ENCODE data around the gene NFYC. TPM values are rescaled to one million over a fixed set of nuclear protein-coding genes. Genes with fewer than 3 reads are reported as not detected.

Gene NFYC
- total RNA-seq, 2 experiments from 2014 or later, result 71.5 to 74.4 TPM

DNA sequence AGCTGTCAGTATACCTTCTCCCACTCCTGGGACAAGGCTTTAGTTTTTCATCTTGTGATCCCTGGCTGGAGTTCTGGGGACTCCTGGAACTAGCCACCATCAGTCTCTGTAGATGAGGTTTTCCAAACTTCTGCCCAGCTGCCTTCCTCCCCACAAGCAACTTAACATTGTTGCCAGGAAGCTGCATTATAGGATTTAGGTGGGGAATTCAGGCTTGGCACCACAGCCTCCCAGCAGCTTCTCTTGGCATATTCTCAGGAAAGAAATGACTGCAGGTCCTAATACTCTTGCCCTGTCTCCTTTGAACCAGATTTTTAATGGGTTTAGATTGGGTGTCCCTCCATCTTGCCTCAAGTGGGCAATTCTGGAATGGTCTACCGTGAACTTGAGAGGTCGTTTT lies 73.5 kb downstream of the NFYC start:
- ChIA-PET POLR2A (interaction anchor here (1.1 to 1.5 kb wide), 3 partner anchors 74 to 140 kb away, joined by 3 to 5 read pairs (median 4); no protein-coding TSS in a partner anchor), CTCF (interaction anchor here (0.8 to 4.9 kb wide), 18 partner anchors 10 to 188 kb away, joined by 3 to 78 read pairs (median 4); partner anchors contain the start of gene NFYC)
- H3K27me3 Mint-ChIP-seq (ENCODE audit: low read depth), result no peaks in the 10 kb centered on the region
- no peak for ATAC-seq
- H3K27ac Mint-ChIP-seq, result peak overlapping the region; percentile 78
- peaks cover 75% of the 10 kb centered on the region for H3K36me3 Mint-ChIP-seq (ENCODE audit: low read depth)
- DNase-seq, result no peak
- H3K9me3 Mint-ChIP-seq (ENCODE audit: insufficient read depth), result no peaks in the 10 kb centered on the region
- no peak overlapping the region for H3K4me3 Mint-ChIP-seq
- H3K4me1 Mint-ChIP-seq (ENCODE audit: low read depth), result peaks cover 60% of the 10 kb centered on the region

DNA sequence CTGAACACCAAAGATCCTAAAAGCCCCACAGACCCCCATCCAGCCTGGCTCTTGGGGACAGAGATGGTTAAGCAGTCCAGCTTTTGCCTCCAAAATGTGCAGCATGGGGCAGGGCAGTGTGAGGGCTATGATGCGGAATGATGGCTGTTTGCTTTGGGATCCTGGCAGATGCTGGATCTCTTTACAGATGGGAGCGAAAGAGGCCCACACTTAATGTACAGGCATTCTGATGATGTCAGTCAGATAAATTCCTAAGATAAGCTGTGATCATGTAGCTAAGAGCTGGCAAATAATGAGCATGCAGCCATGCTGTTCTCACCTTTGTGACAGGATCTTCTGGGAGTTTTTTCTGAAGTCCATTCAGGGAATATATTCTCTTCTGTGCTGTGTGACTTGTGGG lies 74.5 kb downstream of the NFYC start:
- H3K27ac Mint-ChIP-seq, result peak overlapping the region; percentile 70
- POLR2A ChIA-PET, result interaction anchor here (0.6 to 1.4 kb wide), 4 partner anchors 10 to 622 kb away, joined by 3 to 4 read pairs (median 4); partner anchors contain the start of gene NFYC
- no peak for DNase-seq
- H3K4me3 Mint-ChIP-seq, result no peak overlapping the region
- peaks cover 68% of the 10 kb centered on the region for H3K4me1 Mint-ChIP-seq (ENCODE audit: low read depth)
- CTCF ChIA-PET, result interaction anchor here (0.9 to 4.9 kb wide), 7 partner anchors 8 to 153 kb away, joined by 3 to 78 read pairs (median 8); no protein-coding TSS in a partner anchor
- no peak for ATAC-seq
- H3K9me3 Mint-ChIP-seq (ENCODE audit: insufficient read depth), result no peaks in the 10 kb centered on the region
- H3K27me3 Mint-ChIP-seq (ENCODE audit: low read depth), result no peaks in the 10 kb centered on the region
- H3K36me3 Mint-ChIP-seq (ENCODE audit: low read depth), result peaks cover 79% of the 10 kb centered on the region

DNA sequence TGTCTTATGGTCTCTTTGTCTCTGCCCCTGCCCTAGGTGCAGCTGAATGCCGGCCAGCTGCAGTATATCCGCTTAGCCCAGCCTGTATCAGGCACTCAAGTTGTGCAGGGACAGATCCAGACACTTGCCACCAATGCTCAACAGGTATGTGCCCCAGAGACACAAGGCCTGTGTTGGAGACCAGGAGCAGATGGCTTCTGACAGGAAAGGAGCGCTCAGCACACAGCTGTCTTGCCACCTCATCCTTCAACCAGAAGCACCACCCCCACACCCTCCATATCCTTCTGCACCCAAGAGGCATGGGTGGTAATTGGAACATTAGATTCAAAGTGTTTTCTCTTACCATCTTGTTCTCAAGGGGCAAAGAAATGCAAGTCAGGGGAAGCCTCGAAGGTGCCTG lies 75.1 kb downstream of the NFYC start:
- DNase-seq, result no peak
- Mint-ChIP-seq H3K27ac (peak overlapping the region; percentile 70), H3K4me3 (no peak overlapping the region), H3K9me3 (ENCODE audit: insufficient read depth) (no peaks in the 10 kb centered on the region), H3K36me3 (ENCODE audit: low read depth) (peaks cover 78% of the 10 kb centered on the region), H3K27me3 (ENCODE audit: low read depth) (no peaks in the 10 kb centered on the region), H3K4me1 (ENCODE audit: low read depth) (peaks cover 64% of the 10 kb centered on the region)
- POLR2A ChIA-PET, result interaction anchor here (0.6 to 1.4 kb wide), 4 partner anchors 11 to 623 kb away, joined by 3 to 4 read pairs (median 4); partner anchors contain the start of genes CITED4 and NFYC
- CTCF ChIA-PET, result interaction anchor here (1.2 to 4.9 kb wide), 3 partner anchors 8 to 83 kb away, joined by 4 to 78 read pairs (median 43); no protein-coding TSS in a partner anchor
- ATAC-seq, result no peak

DNA sequence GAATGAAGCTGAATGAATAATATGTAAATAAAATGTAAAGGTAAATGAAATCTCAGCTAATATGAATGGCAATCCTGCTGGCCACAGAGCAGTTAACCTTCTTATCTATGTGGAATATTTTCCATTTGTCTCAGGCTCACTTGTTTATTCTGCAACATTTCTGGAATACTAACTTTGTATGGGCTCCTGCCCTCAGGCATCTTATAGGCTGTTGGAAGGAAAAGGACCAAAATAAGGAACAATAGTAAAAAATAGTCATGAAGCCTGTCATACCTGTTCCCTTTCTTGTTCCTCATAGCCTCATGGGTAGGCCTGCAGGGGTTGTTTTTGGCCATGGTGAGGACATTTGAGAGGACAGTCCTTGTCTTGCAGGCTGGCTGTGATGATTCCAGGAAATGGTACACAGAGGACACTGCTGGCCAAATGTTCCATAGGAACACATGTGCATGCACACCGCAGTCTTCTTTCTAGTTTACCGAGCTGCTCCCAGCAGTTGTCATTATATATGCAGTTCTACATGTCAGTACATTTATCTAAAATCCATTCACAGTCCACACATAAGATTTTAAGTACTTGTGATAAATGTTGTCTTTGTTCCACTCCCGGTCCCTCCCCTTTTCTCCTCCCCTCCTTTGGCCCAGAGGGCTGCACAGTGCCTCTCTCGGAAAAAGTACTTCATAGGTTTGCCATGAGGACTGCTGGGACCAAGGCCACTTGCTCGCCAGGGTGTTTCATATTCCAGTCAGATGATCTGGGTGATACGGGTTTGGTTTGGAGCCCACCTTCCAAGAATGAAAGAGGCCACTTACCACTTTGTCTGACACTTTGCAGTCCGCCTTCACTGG lies 76.9 kb downstream of the NFYC start:
- Mint-ChIP-seq H3K27ac (peak overlapping the region; percentile 46), H3K4me1 (ENCODE audit: low read depth) (peaks cover 51% of the 10 kb centered on the region), H3K36me3 (ENCODE audit: low read depth) (peaks cover 76% of the 10 kb centered on the region), H3K27me3 (ENCODE audit: low read depth) (no peaks in the 10 kb centered on the region), H3K9me3 (ENCODE audit: insufficient read depth) (no peaks in the 10 kb centered on the region), H3K4me3 (no peak overlapping the region)
- no peak for ATAC-seq
- ChIA-PET CTCF (interaction anchor here (4.8 to 10.7 kb wide), 2 partner anchors 81 to 82 kb away, joined by 43 to 273 read pairs; no protein-coding TSS in a partner anchor), POLR2A (no interaction called here)
- DNase-seq, result no peak

DNA sequence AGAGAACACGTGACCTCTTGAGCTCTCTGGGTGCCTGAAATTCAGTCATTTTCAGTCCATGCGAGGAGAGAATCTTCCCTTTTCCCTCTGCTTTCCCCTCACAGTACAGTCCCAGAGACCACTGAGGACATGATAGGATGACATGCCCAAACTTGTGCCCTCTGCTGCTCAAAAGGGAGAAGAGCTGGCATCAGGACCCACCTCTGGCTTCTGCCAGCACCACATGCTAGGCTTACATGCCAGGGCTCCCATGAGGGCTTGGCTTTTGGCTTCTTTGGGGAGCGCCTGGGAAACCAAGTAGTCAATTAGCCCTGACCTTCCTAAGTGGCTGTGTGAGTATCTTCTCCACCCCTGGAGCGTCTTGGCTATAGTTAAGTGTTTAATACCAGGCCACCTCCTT lies 78.3 kb downstream of the NFYC start:
- Mint-ChIP-seq H3K27ac (peak overlapping the region; percentile 79), H3K4me3 (no peak overlapping the region), H3K36me3 (ENCODE audit: low read depth) (peaks cover 65% of the 10 kb centered on the region), H3K4me1 (ENCODE audit: low read depth) (peaks cover 42% of the 10 kb centered on the region), H3K27me3 (ENCODE audit: low read depth) (no peaks in the 10 kb centered on the region), H3K9me3 (ENCODE audit: insufficient read depth) (no peaks in the 10 kb centered on the region)
- ChIA-PET POLR2A (interaction anchor here (0.9 kb wide), 1 partner anchor 79 kb away, joined by 3 read pairs; the partner anchor contains the start of gene NFYC), CTCF (interaction anchor here (0.9 to 10.7 kb wide), 5 partner anchors 16 to 238 kb away, joined by 3 to 273 read pairs (median 4); partner anchors contain the start of gene NFYC)
- DNase-seq, result no peak
- no peak for ATAC-seq

DNA sequence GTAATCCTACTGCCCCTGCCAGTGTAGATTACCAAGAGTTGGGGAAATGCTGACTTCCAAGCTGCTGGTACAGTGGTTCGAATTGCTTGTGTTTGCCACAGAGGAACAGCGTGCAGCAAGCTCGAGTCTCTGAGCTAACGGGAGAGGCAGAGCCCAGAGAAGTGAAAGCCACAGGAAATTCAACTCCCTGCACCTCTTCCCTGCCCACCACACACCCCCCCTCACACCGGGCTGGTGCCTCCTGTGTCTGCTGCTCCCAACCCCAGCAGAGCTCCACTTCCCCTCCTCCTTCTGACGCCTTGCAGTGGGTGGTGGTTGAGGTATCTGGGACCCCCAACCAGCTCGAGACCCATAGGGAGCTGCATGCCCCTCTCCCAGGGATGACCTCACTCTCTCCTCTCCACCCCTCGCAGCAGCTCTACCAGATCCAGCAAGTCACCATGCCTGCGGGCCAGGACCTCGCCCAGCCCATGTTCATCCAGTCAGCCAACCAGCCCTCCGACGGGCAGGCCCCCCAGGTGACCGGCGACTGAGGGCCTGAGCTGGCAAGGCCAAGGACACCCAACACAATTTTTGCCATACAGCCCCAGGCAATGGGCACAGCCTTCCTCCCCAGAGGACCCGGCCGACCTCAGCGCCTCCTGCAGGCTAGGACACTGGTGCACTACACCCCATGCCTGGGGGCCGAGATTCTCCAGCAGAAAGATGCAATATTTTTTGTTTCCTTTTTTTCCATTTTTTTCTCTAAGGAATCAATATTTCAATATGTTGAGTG lies 79.0 kb downstream of the NFYC start:
- Mint-ChIP-seq H3K9me3 (ENCODE audit: insufficient read depth) (no peaks in the 10 kb centered on the region), H3K4me3 (no peak overlapping the region), H3K36me3 (ENCODE audit: low read depth) (peaks cover 61% of the 10 kb centered on the region), H3K27me3 (ENCODE audit: low read depth) (no peaks in the 10 kb centered on the region), H3K27ac (peak overlapping the region; percentile 79), H3K4me1 (ENCODE audit: low read depth) (peaks cover 37% of the 10 kb centered on the region)
- ChIA-PET CTCF (interaction anchor here (0.9 to 10.7 kb wide), 6 partner anchors 17 to 238 kb away, joined by 3 to 273 read pairs (median 5); partner anchors contain the start of gene NFYC), POLR2A (interaction anchor here (0.9 kb wide), 1 partner anchor 79 kb away, joined by 3 read pairs; the partner anchor contains the start of gene NFYC)
- peak; percentile 26 for ATAC-seq
- no peak for DNase-seq

DNA sequence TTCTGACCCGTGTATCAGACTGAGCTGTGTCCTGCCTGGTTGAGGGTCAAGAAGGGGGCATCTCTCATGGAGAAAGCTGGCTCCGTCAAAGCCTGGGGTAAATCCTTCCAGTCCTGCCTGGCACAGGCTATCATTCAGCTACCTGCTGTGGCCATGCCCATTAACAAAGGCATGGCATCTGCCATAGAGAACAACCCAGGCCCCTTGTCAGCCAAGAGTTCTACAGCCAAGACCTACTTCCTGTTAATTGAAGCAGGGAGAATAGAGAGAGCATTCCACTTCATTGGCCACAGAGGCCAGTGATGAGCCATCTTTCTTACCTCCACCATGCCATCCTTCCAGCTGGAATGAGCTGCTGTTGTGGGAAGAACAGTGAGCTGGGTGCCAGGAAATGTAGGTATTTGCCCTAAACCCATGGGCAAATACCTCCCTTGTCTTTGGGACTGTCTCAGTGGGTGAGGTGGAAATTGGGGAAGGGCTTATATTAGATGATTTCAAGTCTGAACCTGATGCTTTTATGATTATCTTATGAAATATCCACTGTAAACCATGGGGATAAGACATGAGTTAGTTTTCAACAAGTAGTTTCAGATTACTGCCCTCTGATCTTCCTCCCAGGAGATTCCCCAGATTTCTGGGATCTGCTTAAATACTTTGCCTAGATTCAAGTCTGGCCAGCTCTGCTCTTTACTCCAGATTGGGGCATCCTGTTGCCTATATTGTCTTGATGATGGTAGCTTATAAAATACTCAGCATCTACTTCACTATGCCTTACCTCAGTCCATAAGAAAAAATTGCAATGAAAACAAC lies 80.8 kb downstream of the NFYC start:
- DNase-seq (no peak), ATAC-seq (no peak)
- Mint-ChIP-seq H3K4me3 (no peak overlapping the region), H3K4me1 (ENCODE audit: low read depth) (peaks cover 31% of the 10 kb centered on the region), H3K27me3 (ENCODE audit: low read depth) (no peaks in the 10 kb centered on the region), H3K36me3 (ENCODE audit: low read depth) (peaks cover 60% of the 10 kb centered on the region), H3K9me3 (ENCODE audit: insufficient read depth) (peaks cover 1% of the 10 kb centered on the region), H3K27ac (peak overlapping the region; percentile 40)
- CTCF ChIA-PET, result interaction anchor here (0.9 to 10.7 kb wide), 15 partner anchors 8 to 178 kb away, joined by 3 to 273 read pairs (median 11); partner anchors contain the start of genes CITED4 and NFYC
- POLR2A ChIA-PET, result no interaction called here

DNA sequence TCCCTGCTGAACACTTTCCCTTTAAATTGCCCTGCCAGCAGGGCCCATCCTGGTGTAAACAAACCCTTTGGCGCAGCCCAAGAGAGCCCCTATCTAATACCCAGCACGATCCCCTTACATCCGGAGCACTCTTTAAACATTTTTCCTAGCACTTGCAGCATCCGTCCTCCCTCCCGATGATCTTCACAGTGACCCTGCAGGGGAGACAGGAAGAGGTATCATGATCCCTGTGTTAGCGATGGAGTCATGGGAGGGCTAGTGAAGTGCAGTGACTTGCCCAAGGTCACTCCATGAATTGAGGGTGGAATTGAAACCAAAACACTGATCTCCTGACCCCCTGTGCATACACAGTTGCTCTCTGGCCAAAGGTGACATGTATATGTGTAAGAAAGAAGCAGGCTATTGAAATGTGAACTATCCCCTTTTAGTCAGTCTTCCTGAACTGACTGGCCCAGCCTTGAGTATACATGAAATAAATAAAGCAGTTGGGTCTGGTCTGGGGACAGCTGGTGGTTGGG lies 82.3 kb downstream of the NFYC start:
- peaks cover 55% of the 10 kb centered on the region for H3K36me3 Mint-ChIP-seq (ENCODE audit: low read depth)
- POLR2A ChIA-PET, result interaction anchor here (1.2 kb wide), 1 partner anchor 82 kb away, joined by 9 read pairs; the partner anchor contains the start of gene NFYC

DNA sequence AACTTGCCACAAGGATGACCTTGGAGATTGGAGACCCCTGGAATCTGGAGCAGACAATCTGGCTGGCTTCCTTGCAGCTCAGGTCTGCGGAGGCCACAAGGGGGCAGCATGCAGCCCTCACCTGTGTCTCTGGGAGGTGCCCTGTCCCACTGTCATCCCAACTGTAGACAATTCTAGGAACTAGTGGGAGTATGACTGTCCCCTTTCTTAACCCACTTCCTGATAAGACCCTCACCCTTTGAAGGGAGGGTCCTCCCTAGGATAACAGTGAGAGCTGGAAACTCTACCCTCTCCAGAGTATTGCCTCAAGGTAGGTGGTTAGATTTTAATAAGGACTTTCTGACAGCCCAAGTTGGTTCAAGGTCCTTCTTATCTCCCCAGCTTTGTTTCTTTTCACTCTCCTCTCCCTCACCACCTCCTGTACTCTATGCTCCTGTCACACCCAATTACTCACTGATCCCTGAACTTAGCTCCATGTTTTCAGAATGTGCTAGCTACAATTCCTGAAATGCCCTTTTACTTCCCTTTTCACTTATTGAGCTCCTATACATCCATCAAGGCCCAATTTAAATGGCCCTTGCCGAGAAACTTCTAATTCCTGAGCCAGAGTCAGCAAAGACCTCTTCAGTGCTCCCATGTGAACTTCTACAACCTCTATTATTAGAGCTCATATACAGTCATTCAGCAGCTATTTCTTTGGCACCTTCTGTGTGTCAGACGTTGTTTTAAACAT lies 82.9 kb downstream of the NFYC start:
- CTCF ChIA-PET, result interaction anchor here (0.6 to 10.7 kb wide), 60 partner anchors 10 to 193 kb away, joined by 3 to 273 read pairs (median 5); partner anchors contain the start of genes CITED4, KCNQ4 and NFYC
- DNase-seq (peak; percentile 76), ATAC-seq (peak; percentile 72)
- Mint-ChIP-seq H3K27ac (peak overlapping the region; percentile 11), H3K27me3 (ENCODE audit: low read depth) (no peaks in the 10 kb centered on the region), H3K4me3 (no peak overlapping the region), H3K9me3 (ENCODE audit: insufficient read depth) (peaks cover 3% of the 10 kb centered on the region), H3K4me1 (ENCODE audit: low read depth) (peaks cover 26% of the 10 kb centered on the region), H3K36me3 (ENCODE audit: low read depth) (peaks cover 49% of the 10 kb centered on the region)
- POLR2A ChIA-PET, result interaction anchor here (0.9 to 1.2 kb wide), 3 partner anchors 75 to 88 kb away, joined by 3 to 9 read pairs (median 3); partner anchors contain the start of genes CITED4 and NFYC

More for the DNA sequence above, 82.3 kb downstream of the NFYC start:
- CTCF ChIA-PET, result interaction anchor here (0.6 to 10.7 kb wide), 44 partner anchors 10 to 192 kb away, joined by 3 to 273 read pairs (median 6); partner anchors contain the start of genes CITED4 and NFYC
- H3K4me3 Mint-ChIP-seq, result no peak overlapping the region
- no peak for ATAC-seq
- no peak overlapping the region for H3K27ac Mint-ChIP-seq
- peaks cover 30% of the 10 kb centered on the region for H3K4me1 Mint-ChIP-seq (ENCODE audit: low read depth)
- no peak for DNase-seq
- no peaks in the 10 kb centered on the region for H3K27me3 Mint-ChIP-seq (ENCODE audit: low read depth)
- peaks cover 3% of the 10 kb centered on the region for H3K9me3 Mint-ChIP-seq (ENCODE audit: insufficient read depth)

All from activated CD8-positive, alpha-beta T cell treated with anti-CD3 and anti-CD28 coated beads, Interleukin-2, amount 10 ng/mL, durations not matched to agents 7 days and 5 days (primary cell).